ENCODE data around the gene CDHR4.
"Not testable (repeated sequence)": the region's sequence is repeated elsewhere in the genome, so short reads cannot be mapped to it uniquely, and the experiment has no call there.

CDHR4 gene

GRCh38 chr3:49799761-49800160, at the start of gene CDHR4:
Gene CDHR4 (minus strand): TSS chr3:49799873. CDS start chr3:49799812, 61 bp downstream.
- no peak for DNase-seq

- no peak for DNase-seq
Measured at GRCh38 chr3:49845694-49846093, 46.0 kb upstream of the CDHR4 start.

- DNase-seq = no peak
Measured at GRCh38 chr3:49844464-49845183, 45.0 kb upstream of the CDHR4 start.

- no peak for DNase-seq
Measured at GRCh38 chr3:49842843-49843517, 43.3 kb upstream of the CDHR4 start.

GRCh38 chr3:49841806-49842205, 42.1 kb upstream of the CDHR4 start:
- no peak for DNase-seq

GRCh38 chr3:49841126-49841696, 41.5 kb upstream of the CDHR4 start:
- no peak for DNase-seq

GRCh38 chr3:49840388-49840787, 40.7 kb upstream of the CDHR4 start:
- DNase-seq = no peak

- no peak for DNase-seq
Measured at GRCh38 chr3:49839193-49839809, 39.6 kb upstream of the CDHR4 start.

- DNase-seq = no peak
Measured at GRCh38 chr3:49831341-49831740, 31.7 kb upstream of the CDHR4 start.

- DNase-seq = no peak
Measured at GRCh38 chr3:49826016-49826415, 26.3 kb upstream of the CDHR4 start.

- DNase-seq = not testable (repeated sequence)
Measured at GRCh38 chr3:49823131-49823530, 23.5 kb upstream of the CDHR4 start.

- no peak for DNase-seq
Measured at GRCh38 chr3:49813497-49814174, 14.0 kb upstream of the CDHR4 start, which contains the start of gene UBA7. Gene UBA7 (minus strand): TSS chr3:49813953. CDS start chr3:49813787, 166 bp downstream.

GRCh38 chr3:49812916-49813496, 13.3 kb upstream of the CDHR4 start:
- no peak for DNase-seq

GRCh38 chr3:49807431-49808114, 7.9 kb upstream of the CDHR4 start:
- DNase-seq = no peak

- no peak for DNase-seq
Measured at GRCh38 chr3:49806850-49807249, 7.2 kb upstream of the CDHR4 start.

GRCh38 chr3:49805897-49806701, 6.4 kb upstream of the CDHR4 start:
- no peak for DNase-seq

GRCh38 chr3:49805367-49805782, 5.7 kb upstream of the CDHR4 start:
- DNase-seq = no peak

GRCh38 chr3:49804141-49805041, 4.7 kb upstream of the CDHR4 start:
- no peak for DNase-seq

GRCh38 chr3:49803465-49804140, 3.9 kb upstream of the CDHR4 start:
- no peak for DNase-seq

Data from NCI-H1436 treated with DMSO at 0.1 percent for 48 hours (cell line).